Esophagus muscularis mucosa (tissue), 4 donors: ENCODE measurements around the gene TP53.

ENCODE experiments used
- CTCF ChIP-seq, 3 experiments: fragments of 200-600 bp in 2 of 3; fragments of 450-650 bp in 1 of 3; sonication (generic) in 2 of 3; IDR thresholded peaks; one replicate each; pipeline ENCODE4 v1.5.1; 2017 to 2019; ENCODE audit warnings: antibody characterized with exemption in 3 of 3, mild to moderate bottlenecking in 2 of 3, moderate library complexity in 1 of 3
- EP300 ChIP-seq: sonication (generic); formaldehyde crosslinking; IDR thresholded peaks from one replicate; pipeline ENCODE4 v1.6.1; 2017; ENCODE audit warnings: antibody characterized with exemption
- POLR2A ChIP-seq: fragments of 450-650 bp; IDR thresholded peaks from one replicate; pipeline ENCODE4 v1.6.1; 2017; ENCODE audit warnings: antibody characterized with exemption, moderate library complexity, mild to moderate bottlenecking, low read depth
- POLR2AphosphoS5 ChIP-seq, 2 donors: sonication (generic); formaldehyde crosslinking; IDR thresholded peaks; one replicate each; pipeline ENCODE4 v1.6.1; 2017; ENCODE audit warnings: antibody characterized with exemption in 2 of 2

GRCh38 chr17:7668482-7668881 lies 18.8 kb downstream of the TP53 start:
- TF ChIP-seq EP300 (no peak), CTCF (IDR thresholded peaks at IDR 0.05) (no peak), POLR2AphosphoS5 (IDR thresholded peaks at IDR 0.05) (no peak), POLR2A (no peak)
